Mucosa of stomach (tissue), 1 donor: ENCODE data around the gene DHX32.
"Not testable (repeated sequence)": the region's sequence is repeated elsewhere in the genome, so short reads cannot be mapped to it uniquely, and the experiment has no call there.

Experiments used
- H3K27me3 ChIP-seq: one replicate; pipeline ENCODE4 v1.7.0; 2013; ENCODE audit warnings: mild to moderate bottlenecking, low read length; ENCODE audit not compliant: control insufficient read depth, insufficient read depth
- H3K36me3 ChIP-seq: one replicate; pipeline ENCODE4 v1.7.0; 2013; ENCODE audit warnings: low read length; ENCODE audit not compliant: control insufficient read depth, insufficient read depth
- H3K4me1 ChIP-seq: one replicate; pipeline ENCODE4 v1.7.0; 2013; ENCODE audit warnings: mild to moderate bottlenecking, low read length; ENCODE audit not compliant: control insufficient read depth, insufficient read depth
- H3K4me3 ChIP-seq: one replicate; pipeline ENCODE4 v1.7.0; 2013; ENCODE audit warnings: low read length
- H3K9ac ChIP-seq: one replicate; pipeline ENCODE4 v1.7.0; 2013; ENCODE audit warnings: mild to moderate bottlenecking, low read length, moderate library complexity
- H3K9me3 ChIP-seq: one replicate; pipeline ENCODE4 v1.7.0; 2013; ENCODE audit warnings: mild to moderate bottlenecking, low read length, moderate library complexity; ENCODE audit not compliant: control insufficient read depth
- donor health status: Pancreatic carcinoma.

The DHX32 gene, protein sequence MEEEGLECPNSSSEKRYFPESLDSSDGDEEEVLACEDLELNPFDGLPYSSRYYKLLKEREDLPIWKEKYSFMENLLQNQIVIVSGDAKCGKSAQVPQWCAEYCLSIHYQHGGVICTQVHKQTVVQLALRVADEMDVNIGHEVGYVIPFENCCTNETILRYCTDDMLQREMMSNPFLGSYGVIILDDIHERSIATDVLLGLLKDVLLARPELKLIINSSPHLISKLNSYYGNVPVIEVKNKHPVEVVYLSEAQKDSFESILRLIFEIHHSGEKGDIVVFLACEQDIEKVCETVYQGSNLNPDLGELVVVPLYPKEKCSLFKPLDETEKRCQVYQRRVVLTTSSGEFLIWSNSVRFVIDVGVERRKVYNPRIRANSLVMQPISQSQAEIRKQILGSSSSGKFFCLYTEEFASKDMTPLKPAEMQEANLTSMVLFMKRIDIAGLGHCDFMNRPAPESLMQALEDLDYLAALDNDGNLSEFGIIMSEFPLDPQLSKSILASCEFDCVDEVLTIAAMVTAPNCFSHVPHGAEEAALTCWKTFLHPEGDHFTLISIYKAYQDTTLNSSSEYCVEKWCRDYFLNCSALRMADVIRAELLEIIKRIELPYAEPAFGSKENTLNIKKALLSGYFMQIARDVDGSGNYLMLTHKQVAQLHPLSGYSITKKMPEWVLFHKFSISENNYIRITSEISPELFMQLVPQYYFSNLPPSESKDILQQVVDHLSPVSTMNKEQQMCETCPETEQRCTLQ

DNA sequence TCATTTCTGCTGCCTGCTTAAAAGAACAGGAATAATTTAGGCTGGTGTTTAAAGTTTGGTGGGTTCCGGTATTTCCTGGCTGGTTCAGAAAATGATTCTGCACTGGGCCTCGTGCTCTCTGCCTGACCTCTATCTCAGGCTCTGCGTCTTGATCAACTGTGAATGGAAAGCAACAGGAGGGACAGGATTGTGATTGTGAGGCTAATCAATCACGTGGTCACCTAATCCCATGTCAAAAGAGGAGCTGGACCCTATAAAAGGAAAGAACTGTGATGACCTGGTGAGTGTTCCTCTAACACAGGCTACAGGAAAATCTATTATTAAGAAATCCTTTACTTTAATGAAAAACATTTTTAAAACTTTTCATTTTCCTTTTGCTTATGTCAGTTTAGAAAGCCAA, at the start of gene DHX32:
Gene DHX32, minus strand, starts transcription at position 101 of the 400 bp plus-strand sequence. CDS start 468 bp downstream, outside the sequence.
- Histone ChIP-seq H3K27me3 (no peaks in the 10 kb centered on the region), H3K9me3 (no peaks in the 10 kb centered on the region), H3K4me1 (peaks cover 4% of the 10 kb centered on the region), H3K4me3 (no peak within 1 kb of the TSS), H3K9ac (no peak within 1 kb of the TSS), H3K36me3 (no peaks in the 10 kb centered on the region)

DNA sequence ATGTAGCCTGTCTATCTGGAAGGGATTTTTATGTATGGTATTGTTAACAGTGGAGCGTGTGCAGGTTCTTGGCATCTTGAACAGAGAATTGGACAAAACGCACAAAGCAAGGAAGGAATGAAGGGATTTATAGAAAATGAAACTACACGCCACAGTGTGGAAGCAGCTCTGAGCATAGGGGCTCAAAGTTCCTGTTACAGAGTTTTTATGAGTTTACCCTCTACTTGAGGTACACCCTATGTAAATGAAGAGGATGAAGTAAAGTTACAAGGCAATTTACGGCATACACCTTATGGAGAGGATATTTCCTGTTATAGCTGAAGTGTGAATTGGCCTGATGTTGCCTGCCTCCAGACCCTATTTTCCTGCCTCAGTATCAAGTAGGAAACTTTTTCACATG, 48.5 kb upstream of the DHX32 start:
- peaks cover 4% of the 10 kb centered on the region for H3K4me1 ChIP-seq
- H3K27me3 ChIP-seq = no peaks in the 10 kb centered on the region
- no peaks in the 10 kb centered on the region for H3K9me3 ChIP-seq
- no peaks in the 10 kb centered on the region for H3K36me3 ChIP-seq
- H3K4me3 ChIP-seq = no peak overlapping the region
- H3K9ac ChIP-seq = no peak overlapping the region

DNA sequence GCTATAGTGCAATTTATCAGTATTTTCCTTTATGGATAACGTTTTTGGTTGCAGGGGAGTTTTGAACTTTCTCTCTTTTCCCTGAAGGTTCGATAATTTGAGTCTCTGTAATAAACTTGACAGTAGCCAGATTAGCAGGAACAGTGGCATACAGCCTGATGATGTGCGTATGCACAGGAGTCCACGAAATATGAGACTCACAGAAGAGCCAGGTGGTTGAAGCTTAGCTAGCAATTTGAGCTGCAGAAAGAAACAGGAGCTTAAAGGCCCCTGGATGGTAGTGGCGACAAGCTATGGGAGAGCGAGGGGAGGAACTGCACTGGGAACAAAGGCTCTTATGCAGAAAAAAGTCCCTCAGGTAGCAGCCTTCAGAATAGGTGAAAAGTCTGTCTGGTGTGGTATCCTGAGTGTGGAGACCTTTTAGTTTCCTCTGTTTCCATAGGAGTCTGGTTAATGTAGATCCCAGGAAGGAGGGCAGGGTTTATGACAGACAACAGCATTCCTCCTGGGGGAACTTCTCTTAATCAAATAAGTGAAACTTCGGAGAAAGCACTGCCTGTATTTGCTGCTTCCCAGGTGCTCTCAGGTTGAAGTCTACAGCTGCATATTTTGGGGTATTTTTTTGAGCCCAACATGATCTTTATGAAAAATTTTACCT, 48.0 kb upstream of the DHX32 start:
- Histone ChIP-seq H3K36me3 (no peaks in the 10 kb centered on the region), H3K4me1 (no peaks in the 10 kb centered on the region), H3K4me3 (no peak overlapping the region), H3K27me3 (no peaks in the 10 kb centered on the region), H3K9me3 (no peaks in the 10 kb centered on the region), H3K9ac (no peak overlapping the region)

DNA sequence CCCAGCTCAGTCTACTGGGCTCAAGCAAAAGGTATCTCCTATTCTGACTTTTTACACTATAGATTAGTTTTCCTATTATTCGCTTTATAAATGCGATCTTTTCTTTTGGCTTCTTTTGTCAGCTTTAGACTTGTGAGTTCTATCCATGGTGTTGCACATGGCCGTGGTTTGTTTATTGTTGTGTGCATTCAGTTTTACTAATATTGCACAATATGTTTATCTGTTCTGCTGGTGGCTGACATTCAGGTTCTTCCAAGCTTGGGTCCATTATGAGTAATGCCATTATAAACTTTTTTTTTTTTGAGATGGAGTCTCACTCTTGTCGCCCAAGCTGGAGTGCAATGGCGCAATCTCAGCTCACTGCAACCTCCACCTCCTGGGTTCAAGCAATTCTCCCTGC, 46.2 kb upstream of the DHX32 start:
- H3K4me3 ChIP-seq, H3K36me3 ChIP-seq, H3K9me3 ChIP-seq, H3K27me3 ChIP-seq, H3K9ac ChIP-seq, H3K4me1 ChIP-seq: not testable (repeated sequence)

DNA sequence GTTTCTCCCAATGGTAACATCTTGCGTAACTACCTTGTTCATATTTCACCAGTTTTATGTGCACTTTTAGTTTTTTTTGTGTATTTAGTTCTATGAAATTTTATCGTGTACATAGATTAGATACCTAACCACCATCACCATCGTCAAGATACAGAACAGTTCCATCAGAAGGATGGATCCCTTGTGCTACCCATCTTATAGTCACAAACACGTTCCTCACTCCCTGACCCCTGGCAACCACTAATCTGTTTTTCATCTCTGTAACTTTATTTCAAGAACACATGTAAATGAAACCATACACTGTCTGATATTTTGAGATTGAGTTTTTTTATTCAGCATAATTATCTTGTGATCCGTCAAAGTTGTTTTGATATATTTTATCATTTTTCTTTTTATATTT, 45.2 kb upstream of the DHX32 start:
- Histone ChIP-seq H3K9ac (no peak overlapping the region), H3K27me3 (no peaks in the 10 kb centered on the region), H3K9me3 (no peaks in the 10 kb centered on the region), H3K4me3 (no peak overlapping the region), H3K36me3 (no peaks in the 10 kb centered on the region), H3K4me1 (no peaks in the 10 kb centered on the region)

DNA sequence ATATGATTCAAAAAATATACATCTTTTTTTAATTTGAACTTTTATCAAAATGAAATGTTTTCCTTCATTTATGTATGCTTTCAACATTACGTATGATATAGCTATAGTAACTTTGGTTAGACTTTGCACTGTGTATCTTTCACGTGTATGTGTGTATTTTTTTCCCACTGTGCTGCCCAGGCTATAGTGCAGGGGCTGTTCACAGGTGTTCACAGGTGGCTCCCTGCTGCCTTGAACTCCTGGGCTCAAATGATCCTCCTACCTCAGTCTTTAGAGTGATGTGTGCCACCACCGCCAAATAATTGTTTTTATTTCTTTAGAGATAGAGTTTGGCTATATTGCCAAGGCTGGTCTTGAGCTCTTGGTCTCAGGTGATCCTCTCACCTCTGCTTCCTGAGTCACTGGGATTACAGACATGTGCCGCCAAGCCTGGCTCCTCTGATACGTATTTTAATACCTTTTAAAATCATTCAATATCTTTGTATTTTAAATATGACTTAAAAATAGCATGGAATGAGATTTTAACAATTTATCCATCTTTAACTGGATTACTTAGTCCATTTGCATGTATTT, 44.3 kb upstream of the DHX32 start:
- Histone ChIP-seq H3K4me3 (no peak overlapping the region), H3K9me3 (no peaks in the 10 kb centered on the region), H3K9ac (no peak overlapping the region), H3K36me3 (no peaks in the 10 kb centered on the region), H3K4me1 (no peaks in the 10 kb centered on the region), H3K27me3 (no peaks in the 10 kb centered on the region)

DNA sequence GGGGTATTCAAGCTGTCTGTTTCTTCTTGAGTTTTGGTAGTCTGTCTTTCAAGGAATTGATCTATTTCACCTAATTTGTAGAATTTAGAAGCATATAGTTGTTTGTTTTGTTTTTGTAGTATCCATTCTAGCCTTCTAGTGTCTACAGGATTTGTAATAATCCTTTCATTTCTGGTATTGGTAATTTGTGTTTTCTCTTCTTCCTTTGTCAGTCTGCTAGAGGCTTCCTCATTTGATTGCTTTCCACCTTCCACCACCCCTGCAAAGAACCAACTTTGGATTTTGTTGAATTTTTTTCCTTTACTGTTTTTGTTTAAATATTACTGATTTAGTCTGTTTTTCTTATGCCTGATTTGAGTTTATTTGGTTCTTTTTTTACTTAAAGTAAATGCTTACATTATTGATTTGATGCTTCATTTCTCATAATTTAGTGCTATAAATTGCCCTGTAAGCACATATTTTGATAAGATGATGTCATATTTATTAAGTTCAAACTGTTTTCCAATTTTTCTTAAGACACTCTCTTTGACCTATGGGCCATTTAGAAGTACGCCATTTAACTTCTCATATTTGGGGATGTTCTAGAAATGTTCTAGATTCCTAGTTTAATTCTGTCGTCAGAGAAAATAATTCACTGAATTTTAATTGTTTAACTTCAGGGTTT, 40.7 kb upstream of the DHX32 start:
- H3K27me3 ChIP-seq, H3K4me1 ChIP-seq, H3K4me3 ChIP-seq, H3K9ac ChIP-seq, H3K36me3 ChIP-seq, H3K9me3 ChIP-seq: not testable (repeated sequence)

DNA sequence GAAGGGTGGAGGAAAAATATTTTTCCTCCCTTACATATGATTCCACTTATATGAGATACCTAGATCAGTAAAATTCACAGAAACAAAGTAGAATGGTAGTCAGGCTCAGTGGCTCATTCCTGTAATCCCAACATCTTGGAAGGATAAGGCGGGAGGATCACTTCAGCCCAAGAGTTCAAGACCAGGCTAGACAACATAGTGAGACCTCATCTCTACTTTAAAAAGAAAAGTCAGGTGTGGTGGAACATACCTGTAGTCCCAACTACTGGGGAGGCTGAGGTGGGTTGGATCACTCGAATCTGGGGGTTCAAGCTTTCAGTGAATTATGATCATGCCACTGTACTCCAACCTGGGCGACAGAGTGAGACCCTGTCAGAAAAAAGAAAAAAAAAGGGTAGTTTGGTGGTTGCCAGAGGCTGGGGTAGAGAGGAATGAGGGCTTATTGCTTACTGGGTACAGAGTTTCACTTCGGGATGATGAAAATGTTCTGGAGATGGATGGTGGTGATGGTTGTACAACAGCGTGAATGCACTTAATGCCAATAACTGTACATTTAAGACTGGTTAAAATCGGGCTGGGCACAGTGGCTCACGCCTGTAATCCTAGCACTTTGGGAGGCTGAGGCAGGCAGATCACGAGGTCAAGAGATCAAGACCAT, 36.7 kb upstream of the DHX32 start:
- not testable (repeated sequence) for H3K9me3 ChIP-seq, H3K9ac ChIP-seq, H3K27me3 ChIP-seq, H3K36me3 ChIP-seq, H3K4me3 ChIP-seq
- H3K4me1 ChIP-seq = peaks cover 21% of the 10 kb centered on the region

DNA sequence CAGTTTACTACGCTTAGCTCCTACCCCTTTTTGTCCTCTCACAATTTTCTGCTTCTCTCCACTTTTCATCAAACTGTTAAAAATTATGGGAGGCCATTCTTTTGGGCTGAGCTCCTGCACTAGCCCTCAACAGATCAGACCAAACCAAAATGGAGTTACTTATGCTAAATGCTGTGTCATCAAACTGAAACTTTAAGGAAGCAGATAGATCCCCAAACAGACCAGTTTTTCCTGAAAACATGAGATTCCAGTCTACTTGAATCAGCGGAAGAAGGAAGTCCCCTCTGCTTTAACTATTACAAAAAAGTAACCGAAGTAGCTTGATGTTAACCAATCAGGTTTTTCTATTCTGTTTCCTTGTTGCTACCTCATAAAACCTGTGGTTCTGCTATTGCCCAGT, 35.9 kb upstream of the DHX32 start:
- H3K9me3 ChIP-seq = no peaks in the 10 kb centered on the region
- no peaks in the 10 kb centered on the region for H3K36me3 ChIP-seq
- no peak overlapping the region for H3K9ac ChIP-seq
- peaks cover 24% of the 10 kb centered on the region for H3K4me1 ChIP-seq
- no peak overlapping the region for H3K4me3 ChIP-seq
- H3K27me3 ChIP-seq = no peaks in the 10 kb centered on the region

DNA sequence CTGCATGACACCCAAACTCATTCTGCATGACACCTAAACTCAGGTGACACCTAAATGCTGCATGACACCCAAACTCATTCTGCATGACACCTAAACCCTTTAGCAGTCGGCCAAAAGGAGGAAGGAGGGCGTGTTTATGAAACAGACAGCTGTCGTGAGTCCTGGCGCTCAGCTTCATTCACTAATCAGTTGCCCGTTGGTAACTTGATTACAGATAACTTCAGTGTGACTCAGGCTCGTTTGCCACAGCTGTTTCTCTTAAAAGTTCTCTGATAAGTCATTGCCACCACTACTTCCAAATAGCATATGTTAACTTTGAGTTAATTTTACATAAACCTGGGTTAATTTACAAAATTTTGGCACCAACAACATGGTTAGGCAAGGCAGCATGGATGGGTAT, 32.2 kb upstream of the DHX32 start:
- not testable (repeated sequence) for H3K9ac ChIP-seq, H3K9me3 ChIP-seq, H3K27me3 ChIP-seq, H3K36me3 ChIP-seq, H3K4me3 ChIP-seq
- H3K4me1 ChIP-seq = peaks cover 24% of the 10 kb centered on the region

DNA sequence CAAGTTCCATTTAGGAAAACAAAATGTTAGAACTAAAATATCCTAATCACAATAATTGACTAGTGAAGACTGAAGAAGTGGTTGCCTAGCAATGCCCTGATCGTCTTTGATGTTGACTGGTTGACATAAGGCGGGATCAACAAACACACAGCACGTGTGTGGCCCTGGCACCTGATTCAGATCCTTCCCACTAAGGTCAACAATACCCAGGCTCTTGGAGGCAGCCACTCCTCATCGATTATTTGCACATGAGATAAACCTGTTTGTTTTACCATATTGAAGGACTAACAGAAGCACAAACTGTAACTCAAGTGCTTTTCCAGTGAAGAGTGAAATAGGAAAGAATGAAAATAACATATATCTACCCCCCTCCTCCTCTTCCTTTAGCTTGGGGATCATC, 30.9 kb upstream of the DHX32 start:
- H3K9ac ChIP-seq = no peak overlapping the region
- H3K4me3 ChIP-seq = no peak overlapping the region
- H3K36me3 ChIP-seq = no peaks in the 10 kb centered on the region
- H3K9me3 ChIP-seq = no peaks in the 10 kb centered on the region
- peaks cover 24% of the 10 kb centered on the region for H3K4me1 ChIP-seq
- H3K27me3 ChIP-seq = no peaks in the 10 kb centered on the region
